GM19328 (cell line): Measurements from ENCODE around the gene NIPAL3.
"Not testable (repeated sequence)": the region's sequence is repeated elsewhere in the genome, so short reads cannot be mapped to it uniquely, and the experiment has no call there.

Experiments
- ATAC-seq: cut with Tn5 transposase; IDR thresholded peaks from one replicate; pipeline ENCODE4 v1.9.1; 2021; ENCODE audit warnings: mild to moderate bottlenecking, moderate library complexity; ENCODE audit not compliant: unreplicated experiment

Gene NIPAL3

GRCh38 chr1:24455272-24455671 lies 39.7 kb downstream of the NIPAL3 start:
- ATAC-seq = no peak

GRCh38 chr1:24457866-24458265 lies 42.3 kb downstream of the NIPAL3 start:
- ATAC-seq = no peak

- no peak for ATAC-seq
Measured at GRCh38 chr1:24459551-24460266, 44.1 kb downstream of the NIPAL3 start.

GRCh38 chr1:24462128-24462527 lies 46.5 kb downstream of the NIPAL3 start:
- not testable (repeated sequence) for ATAC-seq

GRCh38 chr1:24463776-24464735 lies 48.5 kb downstream of the NIPAL3 start:
- no peak for ATAC-seq

GRCh38 chr1:24465099-24465498 lies 49.5 kb downstream of the NIPAL3 start:
- no peak for ATAC-seq

- no peak for ATAC-seq
Measured at GRCh38 chr1:24465638-24466037, 50.0 kb downstream of the NIPAL3 start.

- ATAC-seq = no peak
Measured at GRCh38 chr1:24468685-24469316, 53.2 kb downstream of the NIPAL3 start.

GRCh38 chr1:24470592-24470991 lies 55.0 kb downstream of the NIPAL3 start:
- no peak for ATAC-seq

GRCh38 chr1:24472527-24473251 lies 57.1 kb downstream of the NIPAL3 start:
- no peak for ATAC-seq

GRCh38 chr1:24474193-24474592 lies 58.6 kb downstream of the NIPAL3 start:
- ATAC-seq = no peak

GRCh38 chr1:24475700-24476099 lies 60.1 kb downstream of the NIPAL3 start:
- no peak for ATAC-seq

GRCh38 chr1:24476571-24476970 lies 61.0 kb downstream of the NIPAL3 start:
- ATAC-seq = no peak

GRCh38 chr1:24477309-24477708 lies 61.7 kb downstream of the NIPAL3 start:
- no peak for ATAC-seq

- ATAC-seq = no peak
Measured at GRCh38 chr1:24481101-24481500, 65.5 kb downstream of the NIPAL3 start.

GRCh38 chr1:24481843-24482610 lies 66.4 kb downstream of the NIPAL3 start:
- no peak for ATAC-seq

GRCh38 chr1:24483441-24483840 lies 67.8 kb downstream of the NIPAL3 start:
- ATAC-seq = no peak

- ATAC-seq = no peak
Measured at GRCh38 chr1:24484199-24484598, 68.6 kb downstream of the NIPAL3 start.

GRCh38 chr1:24486331-24487065 lies 70.9 kb downstream of the NIPAL3 start:
- ATAC-seq = no peak
